WTC11 (cell line): ENCODE data around the gene NDOR1. TPM values are rescaled to one million over a fixed set of nuclear protein-coding genes. Genes with fewer than 3 reads are reported as not detected.

ENCODE experiments used
- ATF3 ChIP-seq: sonication (generic); formaldehyde crosslinking; conservative IDR thresholded peaks from 2 replicates; pipeline ENCODE4 v1.8.1; 2022; ENCODE audit warnings: mild to moderate bottlenecking, missing genetic modification reagents
- CREM ChIP-seq: sonication (generic); formaldehyde crosslinking; IDR thresholded peaks from 2 replicates; pipeline ENCODE4 v1.8.1; 2022; ENCODE audit warnings: mild to moderate bottlenecking, missing genetic modification reagents, moderate library complexity
- EMX1 ChIP-seq: fragments of 250-450 bp; sonication (Bioruptor Pico); IDR thresholded peaks from 2 replicates; pipeline ENCODE4 v1.8.0; 2021; ENCODE audit warnings: mild to moderate bottlenecking
- ESRRA ChIP-seq: sonication (generic); formaldehyde crosslinking; IDR thresholded peaks from 2 replicates; pipeline ENCODE4 v1.8.1; 2022; ENCODE audit warnings: mild to moderate bottlenecking, missing genetic modification reagents, borderline replicate concordance
- ETV6 ChIP-seq: sonication (generic); formaldehyde crosslinking; IDR thresholded peaks from 2 replicates; pipeline ENCODE4 v1.8.1; 2022; ENCODE audit warnings: mild to moderate bottlenecking, missing genetic modification reagents
- FOXP4 ChIP-seq: sonication (generic); formaldehyde crosslinking; IDR thresholded peaks from 2 replicates; pipeline ENCODE4 v1.8.0; 2022; ENCODE audit warnings: mild to moderate bottlenecking, missing genetic modification reagents
- NFATC4 ChIP-seq: fragments of 250-450 bp; sonication (Bioruptor Pico); IDR thresholded peaks from 2 replicates; pipeline ENCODE4 v1.9.0; 2021; ENCODE audit warnings: mild to moderate bottlenecking
- NFE2L1 ChIP-seq: sonication (generic); formaldehyde crosslinking; IDR thresholded peaks from 2 replicates; pipeline ENCODE4 v1.8.1; 2023; ENCODE audit warnings: missing genetic modification reagents
- SMAD3 ChIP-seq: sonication (generic); formaldehyde crosslinking; IDR thresholded peaks from 2 replicates; pipeline ENCODE4 v1.8.0; 2022; ENCODE audit warnings: missing genetic modification reagents, mild to moderate bottlenecking, borderline replicate concordance
- SOX15 ChIP-seq: fragments of 250-450 bp; sonication (Bioruptor Pico); IDR thresholded peaks from 2 replicates; pipeline ENCODE4 v1.9.0; 2021; ENCODE audit warnings: mild to moderate bottlenecking
- TP53 ChIP-seq: sonication (generic); formaldehyde crosslinking; IDR thresholded peaks from 2 replicates; pipeline ENCODE4 v1.8.1; 2023; ENCODE audit warnings: mild to moderate bottlenecking, missing genetic modification reagents
- USF1 ChIP-seq: sonication (generic); formaldehyde crosslinking; IDR thresholded peaks from 2 replicates; pipeline ENCODE4 v1.8.0; 2022; ENCODE audit warnings: mild to moderate bottlenecking, missing genetic modification reagents
- USF2 ChIP-seq: sonication (generic); formaldehyde crosslinking; IDR thresholded peaks from 2 replicates; pipeline ENCODE4 v1.8.1; 2023; ENCODE audit warnings: mild to moderate bottlenecking, missing genetic modification reagents, moderate library complexity
- ZBTB21 ChIP-seq: sonication (generic); formaldehyde crosslinking; IDR thresholded peaks from 2 replicates; pipeline ENCODE4 v1.8.1; 2023; ENCODE audit warnings: mild to moderate bottlenecking, missing genetic modification reagents, borderline replicate concordance
- ZNF138 ChIP-seq: sonication (generic); formaldehyde crosslinking; conservative IDR thresholded peaks from 2 replicates; pipeline ENCODE4 v1.8.1; 2022; ENCODE audit warnings: mild to moderate bottlenecking, moderate library complexity, missing genetic modification reagents
- ZNF219 ChIP-seq: sonication (generic); formaldehyde crosslinking; IDR thresholded peaks from 2 replicates; pipeline ENCODE4 v1.8.0; 2023; ENCODE audit warnings: missing genetic modification reagents, mild to moderate bottlenecking, borderline replicate concordance
- ZNF263 ChIP-seq: sonication (generic); formaldehyde crosslinking; IDR thresholded peaks from 2 replicates; pipeline ENCODE4 v1.8.1; 2022; ENCODE audit warnings: low read depth, mild to moderate bottlenecking, moderate library complexity, missing genetic modification reagents
- ZNF416 ChIP-seq: fragments of 250-450 bp; sonication (Bioruptor Pico); IDR thresholded peaks from 2 replicates; pipeline ENCODE4 v1.9.0; 2021; ENCODE audit warnings: mild to moderate bottlenecking, inconsistent platforms
- ZNF512 ChIP-seq: sonication (generic); formaldehyde crosslinking; IDR thresholded peaks from 2 replicates; pipeline ENCODE4 v1.8.1; 2022; ENCODE audit warnings: missing genetic modification reagents, borderline replicate concordance
- total RNA-seq: library from RNA; stranded (reverse); gene quantifications from 3 replicates; pipeline ENCODE4 v1.2.3, GENCODE V29; 2021
- TF ChIP-seq, protein P1 (sequence below): fragments of 250-450 bp; sonication (Bioruptor Pico); IDR thresholded peaks from 2 replicates; pipeline ENCODE4 v1.8.0; 2021; ENCODE audit warnings: mild to moderate bottlenecking
- TF ChIP-seq, protein P2 (sequence below): sonication (generic); formaldehyde crosslinking; IDR thresholded peaks from 2 replicates; pipeline ENCODE4 v1.8.1; 2022; ENCODE audit warnings: low read depth, mild to moderate bottlenecking, moderate library complexity, missing genetic modification reagents, borderline replicate concordance
- TF ChIP-seq, protein P3 (sequence below): sonication (generic); formaldehyde crosslinking; IDR thresholded peaks from 2 replicates; pipeline ENCODE4 v1.8.0; 2023; ENCODE audit warnings: mild to moderate bottlenecking, missing genetic modification reagents
- TF ChIP-seq, protein P4 (sequence below): sonication (generic); formaldehyde crosslinking; IDR thresholded peaks from 2 replicates; pipeline ENCODE4 v1.8.0; 2022; ENCODE audit warnings: mild to moderate bottlenecking, missing genetic modification reagents
- TF ChIP-seq, protein P5 (sequence below): fragments of 250-450 bp; sonication (Bioruptor Pico); IDR thresholded peaks from 2 replicates; pipeline ENCODE4 v1.9.0; 2021; ENCODE audit warnings: moderate library complexity, mild to moderate bottlenecking, inconsistent platforms, borderline replicate concordance

Gene NDOR1
- total RNA-seq, 1 experiment from 2014 or later: 49.0 TPM

- TF ChIP-seq ZNF138 (no peak), ZBTB21 (CRISPR knock-in tag) (peak; percentile 42; the same call in 1 of the 2 replicates), TP53 (CRISPR knock-in tag) (no peak), CREM (CRISPR knock-in tag) (no peak), SMAD3 (CRISPR knock-in tag) (no peak), ZNF416 (no peak), ESRRA (CRISPR knock-in tag) (no peak), NFATC4 (CRISPR knock-in tag) (no peak), NFE2L1 (CRISPR knock-in tag) (no peak), EMX1 (CRISPR knock-in tag) (no peak), ETV6 (CRISPR knock-in tag) (no peak), SOX15 (no peak), ZNF512 (CRISPR knock-in tag) (no peak), FOXP4 (peak; percentile 50; the same call in 1 of the 2 replicates), USF2 (CRISPR knock-in tag) (no peak), USF1 (CRISPR knock-in tag) (peak; percentile 23; the same call in 1 of the 2 replicates), ZNF263 (CRISPR knock-in tag) (no peak), ATF3 (CRISPR knock-in tag) (no peak), ZNF219 (CRISPR knock-in tag) (no peak)
- TF ChIP-seq, protein P1, sequence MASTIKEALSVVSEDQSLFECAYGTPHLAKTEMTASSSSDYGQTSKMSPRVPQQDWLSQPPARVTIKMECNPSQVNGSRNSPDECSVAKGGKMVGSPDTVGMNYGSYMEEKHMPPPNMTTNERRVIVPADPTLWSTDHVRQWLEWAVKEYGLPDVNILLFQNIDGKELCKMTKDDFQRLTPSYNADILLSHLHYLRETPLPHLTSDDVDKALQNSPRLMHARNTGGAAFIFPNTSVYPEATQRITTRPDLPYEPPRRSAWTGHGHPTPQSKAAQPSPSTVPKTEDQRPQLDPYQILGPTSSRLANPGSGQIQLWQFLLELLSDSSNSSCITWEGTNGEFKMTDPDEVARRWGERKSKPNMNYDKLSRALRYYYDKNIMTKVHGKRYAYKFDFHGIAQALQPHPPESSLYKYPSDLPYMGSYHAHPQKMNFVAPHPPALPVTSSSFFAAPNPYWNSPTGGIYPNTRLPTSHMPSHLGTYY (CRISPR knock-in tag): no peak
- TF ChIP-seq, protein P2, sequence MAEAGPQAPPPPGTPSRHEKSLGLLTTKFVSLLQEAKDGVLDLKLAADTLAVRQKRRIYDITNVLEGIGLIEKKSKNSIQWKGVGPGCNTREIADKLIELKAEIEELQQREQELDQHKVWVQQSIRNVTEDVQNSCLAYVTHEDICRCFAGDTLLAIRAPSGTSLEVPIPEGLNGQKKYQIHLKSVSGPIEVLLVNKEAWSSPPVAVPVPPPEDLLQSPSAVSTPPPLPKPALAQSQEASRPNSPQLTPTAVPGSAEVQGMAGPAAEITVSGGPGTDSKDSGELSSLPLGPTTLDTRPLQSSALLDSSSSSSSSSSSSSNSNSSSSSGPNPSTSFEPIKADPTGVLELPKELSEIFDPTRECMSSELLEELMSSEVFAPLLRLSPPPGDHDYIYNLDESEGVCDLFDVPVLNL: no peak
- TF ChIP-seq, protein P3, sequence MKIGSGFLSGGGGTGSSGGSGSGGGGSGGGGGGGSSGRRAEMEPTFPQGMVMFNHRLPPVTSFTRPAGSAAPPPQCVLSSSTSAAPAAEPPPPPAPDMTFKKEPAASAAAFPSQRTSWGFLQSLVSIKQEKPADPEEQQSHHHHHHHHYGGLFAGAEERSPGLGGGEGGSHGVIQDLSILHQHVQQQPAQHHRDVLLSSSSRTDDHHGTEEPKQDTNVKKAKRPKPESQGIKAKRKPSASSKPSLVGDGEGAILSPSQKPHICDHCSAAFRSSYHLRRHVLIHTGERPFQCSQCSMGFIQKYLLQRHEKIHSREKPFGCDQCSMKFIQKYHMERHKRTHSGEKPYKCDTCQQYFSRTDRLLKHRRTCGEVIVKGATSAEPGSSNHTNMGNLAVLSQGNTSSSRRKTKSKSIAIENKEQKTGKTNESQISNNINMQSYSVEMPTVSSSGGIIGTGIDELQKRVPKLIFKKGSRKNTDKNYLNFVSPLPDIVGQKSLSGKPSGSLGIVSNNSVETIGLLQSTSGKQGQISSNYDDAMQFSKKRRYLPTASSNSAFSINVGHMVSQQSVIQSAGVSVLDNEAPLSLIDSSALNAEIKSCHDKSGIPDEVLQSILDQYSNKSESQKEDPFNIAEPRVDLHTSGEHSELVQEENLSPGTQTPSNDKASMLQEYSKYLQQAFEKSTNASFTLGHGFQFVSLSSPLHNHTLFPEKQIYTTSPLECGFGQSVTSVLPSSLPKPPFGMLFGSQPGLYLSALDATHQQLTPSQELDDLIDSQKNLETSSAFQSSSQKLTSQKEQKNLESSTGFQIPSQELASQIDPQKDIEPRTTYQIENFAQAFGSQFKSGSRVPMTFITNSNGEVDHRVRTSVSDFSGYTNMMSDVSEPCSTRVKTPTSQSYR: no peak
- TF ChIP-seq, protein P4, sequence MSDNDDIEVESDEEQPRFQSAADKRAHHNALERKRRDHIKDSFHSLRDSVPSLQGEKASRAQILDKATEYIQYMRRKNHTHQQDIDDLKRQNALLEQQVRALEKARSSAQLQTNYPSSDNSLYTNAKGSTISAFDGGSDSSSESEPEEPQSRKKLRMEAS (CRISPR knock-in tag): no peak
- TF ChIP-seq, protein P5, sequence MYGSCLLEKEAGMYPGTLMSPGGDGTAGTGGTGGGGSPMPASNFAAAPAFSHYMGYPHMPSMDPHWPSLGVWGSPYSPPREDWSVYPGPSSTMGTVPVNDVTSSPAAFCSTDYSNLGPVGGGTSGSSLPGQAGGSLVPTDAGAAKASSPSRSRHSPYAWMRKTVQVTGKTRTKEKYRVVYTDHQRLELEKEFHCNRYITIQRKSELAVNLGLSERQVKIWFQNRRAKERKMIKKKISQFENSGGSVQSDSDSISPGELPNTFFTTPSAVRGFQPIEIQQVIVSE (CRISPR knock-in tag): no peak
Observed at GRCh38 chr9:137223078-137223970, 17.8 kb downstream of the NDOR1 start (continued).
